MM.1S (cell line): ENCODE results near the gene TMEM109.

ENCODE experiments used
- DNase-seq: peaks from one replicate; pipeline ENCODE4 v3.0.0-alpha.2; 2015
- H2AFZ ChIP-seq: fragments of 300-600 bp; sonication (generic); 2 replicates; pipeline ENCODE4 v1.6.0; 2016; ENCODE audit warnings: antibody characterized with exemption, low read length
- H3F3A ChIP-seq: fragments of 300-600 bp; sonication (generic); 2 replicates; pipeline ENCODE4 v1.6.1; 2016; ENCODE audit warnings: mild to moderate bottlenecking, antibody characterized with exemption, low read length, moderate library complexity, mixed read lengths; ENCODE audit not compliant: insufficient read depth
- H3K27ac ChIP-seq: fragments of 300-600 bp; sonication (generic); 2 replicates; pipeline ENCODE4 v1.5.1; 2016; ENCODE audit warnings: mild to moderate bottlenecking, low read length
- H3K27me3 ChIP-seq: fragments of 300-600 bp; sonication (generic); replicated peaks from 2 replicates; pipeline ENCODE4 v1.6.0; 2016; ENCODE audit warnings: low read length; ENCODE audit not compliant: insufficient read depth
- H3K36me3 ChIP-seq: fragments of 300-600 bp; sonication (generic); replicated peaks from 2 replicates; pipeline ENCODE4 v1.6.1; 2016; ENCODE audit warnings: mild to moderate bottlenecking, low read length, mixed read lengths; ENCODE audit not compliant: insufficient read depth
- H3K4me1 ChIP-seq: fragments of 300-600 bp; sonication (generic); 2 replicates; pipeline ENCODE4 v1.6.1; 2016; ENCODE audit warnings: low read length, mixed read lengths
- H3K4me2 ChIP-seq: fragments of 300-600 bp; sonication (generic); 2 replicates; pipeline ENCODE4 v1.6.0; 2016; ENCODE audit warnings: low read depth, low read length
- H3K4me3 ChIP-seq: fragments of 300-600 bp; sonication (generic); 2 replicates; pipeline ENCODE4 v1.5.1; 2016; ENCODE audit warnings: low read length, mixed read lengths
- H3K79me2 ChIP-seq: fragments of 300-600 bp; sonication (generic); 2 replicates; pipeline ENCODE4 v1.6.1; 2016; ENCODE audit warnings: mixed run types, low read length, mixed read lengths
- H3K9ac ChIP-seq: fragments of 300-600 bp; sonication (generic); 2 replicates; pipeline ENCODE4 v1.6.1; 2016; ENCODE audit warnings: low read length, mixed read lengths
- H3K9me2 ChIP-seq: fragments of 300-600 bp; sonication (generic); replicated peaks from 2 replicates; pipeline ENCODE4 v1.6.1; 2016; ENCODE audit warnings: mild to moderate bottlenecking, low read length, mixed read lengths; ENCODE audit not compliant: insufficient read depth
- H3K9me3 ChIP-seq: fragments of 300-600 bp; sonication (generic); replicated peaks from 2 replicates; pipeline ENCODE4 v1.6.1; 2016; ENCODE audit warnings: mild to moderate bottlenecking, low read length, mixed read lengths; ENCODE audit not compliant: insufficient read depth
- H4K20me1 ChIP-seq: fragments of 300-600 bp; sonication (generic); 2 replicates; pipeline ENCODE4 v1.6.1; 2016; ENCODE audit warnings: mild to moderate bottlenecking, low read length, moderate library complexity, mixed read lengths; ENCODE audit not compliant: insufficient read depth
- CTCF ChIP-seq: fragments of 300-600 bp; sonication (generic); IDR thresholded peaks from 2 replicates; pipeline ENCODE4 v1.5.1; 2016; ENCODE audit warnings: antibody characterized with exemption, low read length, mixed read lengths
- EZH2 ChIP-seq: fragments of 300-600 bp; sonication (generic); optimal IDR thresholded peaks from 2 replicates; pipeline ENCODE3; 2017; ENCODE audit warnings: low read depth, mild to moderate bottlenecking, antibody characterized with exemption, low read length, mixed read lengths
- EZH2phosphoT487 ChIP-seq: fragments of 300-600 bp; sonication (generic); IDR thresholded peaks from 2 replicates; pipeline ENCODE4 v1.6.1; 2018; ENCODE audit warnings: antibody characterized with exemption, low read length

Gene TMEM109

GRCh38 chr11:60952742-60953170, 38.8 kb downstream of the TMEM109 start:
- no peak for DNase-seq
- no peaks in the 10 kb centered on the region for H3F3A ChIP-seq
- no peaks in the 10 kb centered on the region for H3K9me3 ChIP-seq
- H4K20me1 ChIP-seq, result no peaks in the 10 kb centered on the region
- no peaks in the 10 kb centered on the region for H3K9me2 ChIP-seq
- H3K4me3 ChIP-seq, result no peak overlapping the region; the same call in 1 of the 2 replicates
- peak overlapping the region; percentile 48; the same call in 1 of the 2 replicates for H3K9ac ChIP-seq
- H3K4me2 ChIP-seq, result peak overlapping the region; percentile 94; the same call in 1 of the 2 replicates
- 0 out of 2 replicates have a peak, but pooled peaks cover 6% of the 10 kb centered on the region for H3K27me3 ChIP-seq
- H3K4me1 ChIP-seq, result peaks cover 8% of the 10 kb centered on the region; the same call in 1 of the 2 replicates
- peak overlapping the region; percentile 79 for H2AFZ ChIP-seq
- H3K27ac ChIP-seq, result no peak overlapping the region
- no peaks in the 10 kb centered on the region for H3K79me2 ChIP-seq
- no peak for TF ChIP-seq EZH2
- no peak for TF ChIP-seq CTCF
- TF ChIP-seq EZH2phosphoT487, result no peak
- H3K36me3 ChIP-seq, result no peaks in the 10 kb centered on the region

GRCh38 chr11:60953781-60954180, 39.8 kb downstream of the TMEM109 start:
- H4K20me1 ChIP-seq, result no peaks in the 10 kb centered on the region
- H3F3A ChIP-seq, result no peaks in the 10 kb centered on the region
- no peaks in the 10 kb centered on the region for H3K36me3 ChIP-seq
- 0 out of 2 replicates have a peak, but pooled peaks cover 6% of the 10 kb centered on the region for H3K27me3 ChIP-seq
- no peak overlapping the region for H3K27ac ChIP-seq
- DNase-seq, result no peak
- TF ChIP-seq EZH2 (no peak), CTCF (no peak), EZH2phosphoT487 (no peak)
- no peak overlapping the region for H3K4me3 ChIP-seq
- H2AFZ ChIP-seq, result no peak overlapping the region
- no peaks in the 10 kb centered on the region for H3K9me3 ChIP-seq
- no peaks in the 10 kb centered on the region for H3K79me2 ChIP-seq
- no peak overlapping the region for H3K9ac ChIP-seq
- no peak overlapping the region for H3K4me2 ChIP-seq
- no peaks in the 10 kb centered on the region for H3K9me2 ChIP-seq
- peaks cover 8% of the 10 kb centered on the region; the same call in 1 of the 2 replicates for H3K4me1 ChIP-seq

DNA sequence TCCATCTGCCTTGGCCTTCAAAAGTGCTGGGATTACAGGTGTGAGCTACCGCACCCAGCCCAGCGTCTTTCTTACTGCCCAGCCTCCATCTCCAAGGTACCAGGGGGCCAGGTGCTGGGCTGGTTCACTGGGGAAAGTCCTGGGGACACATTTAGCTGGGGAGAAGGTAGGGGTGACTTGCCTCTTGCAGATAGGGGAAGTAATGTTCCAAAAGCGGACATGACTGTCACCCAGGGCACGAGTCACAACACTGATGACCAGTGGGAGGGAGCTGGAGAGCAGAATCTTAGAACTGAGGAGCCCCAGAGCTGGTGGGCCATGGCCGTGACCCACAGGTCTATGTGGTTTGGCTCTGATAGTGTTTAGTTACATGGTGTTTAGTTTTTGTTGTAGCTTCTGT, 40.5 kb downstream of the TMEM109 start:
- H3K9ac ChIP-seq, result no peak overlapping the region

More for the DNA sequence above, 40.5 kb downstream of the TMEM109 start:
- no peak overlapping the region for H3K4me3 ChIP-seq
- no peaks in the 10 kb centered on the region for H3K79me2 ChIP-seq
- no peak overlapping the region for H2AFZ ChIP-seq
- TF ChIP-seq EZH2, result no peak
- TF ChIP-seq CTCF, result no peak
- no peak for TF ChIP-seq EZH2phosphoT487
- no peak for DNase-seq
- H3K4me2 ChIP-seq, result no peak overlapping the region
- no peaks in the 10 kb centered on the region for H3K9me2 ChIP-seq
- H3F3A ChIP-seq, result no peaks in the 10 kb centered on the region
- peaks cover 8% of the 10 kb centered on the region; the same call in 1 of the 2 replicates for H3K4me1 ChIP-seq
- no peaks in the 10 kb centered on the region for H3K9me3 ChIP-seq
- H3K27me3 ChIP-seq, result 0 out of 2 replicates have a peak, but pooled peaks cover 6% of the 10 kb centered on the region
- no peaks in the 10 kb centered on the region for H4K20me1 ChIP-seq
- H3K36me3 ChIP-seq, result no peaks in the 10 kb centered on the region
- no peak overlapping the region for H3K27ac ChIP-seq
